Measurements from ENCODE around the gene SOAT1.

- TF ChIP-seq CTCF (IDR thresholded peaks at IDR 0.05; ENCODE audit: low read depth, low read length, poor library complexity, severe bottlenecking) (no peak), EZH2phosphoT487 (IDR thresholded peaks at IDR 0.05; ENCODE audit: borderline replicate concordance, low read length) (no peak)
Observed at GRCh38 chr1:179303200-179303785, 9.7 kb downstream of the SOAT1 start.
